ENCODE data around the gene RASGEF1C.

- TF ChIP-seq CTCF (IDR thresholded peaks at IDR 0.05): no peak
- TF ChIP-seq POLR2A (IDR thresholded peaks at IDR 0.05; ENCODE audit: low read depth): no peak
- no peak for TF ChIP-seq POLR2AphosphoS5 (IDR thresholded peaks at IDR 0.05)
- TF ChIP-seq EP300 (IDR thresholded peaks at IDR 0.05): no peak
Observed at GRCh38 chr5:180175015-180175431, 34.0 kb downstream of the RASGEF1C start.
